Naive thymus-derived CD4-positive, alpha-beta T cell (primary cell): ENCODE data around the gene PRRG4. TPM values are rescaled to one million over a fixed set of nuclear protein-coding genes. Genes with fewer than 3 reads are reported as not detected.

ENCODE experiments used
- ATAC-seq: fragments of 150-1000 bp; cut with Tn5 transposase; 2 replicates; pipeline ENCODE4 v1.10.0; 2021; ENCODE audit warnings: mild to moderate bottlenecking, moderate library complexity
- CTCF ChIA-PET: fragments of 350-600 bp; sonication (Branson Sonifier 250); formaldehyde crosslinking; loops from one replicate; lab custom pipeline; 2021; ENCODE audit warnings: antibody characterized with exemption; lab: Charles Lee
- POLR2A ChIA-PET: fragments of 350-600 bp; sonication (Branson Sonifier 250); formaldehyde crosslinking; loops from one replicate; lab custom pipeline; 2021; ENCODE audit warnings: antibody characterized with exemption, inconsistent platforms; lab: Charles Lee
- DNase-seq, 9 donors: peaks; one replicate each; pipeline versions ENCODE4 v3.0.0 to v3.0.0-alpha.2; 2020 to 2022; ENCODE audit warnings: mixed read lengths in 1 of 9
- H3K27ac ChIP-seq: one replicate; pipeline ENCODE4 v1.7.0; 2013; ENCODE audit warnings: mild to moderate bottlenecking, low read depth, low read length, moderate library complexity
- H3K27me3 ChIP-seq, 2 donors: one replicate each; pipeline ENCODE4 v1.7.0; 2013; ENCODE audit warnings: low read length in 2 of 2, mild to moderate bottlenecking in 2 of 2, moderate library complexity in 2 of 2; ENCODE audit not compliant: control insufficient read depth in 2 of 2, insufficient read depth in 2 of 2
- H3K36me3 ChIP-seq, 3 experiments: 1 replicate in 2 of 3; 2 replicates in 1 of 3; pipeline ENCODE4 v1.7.0; 2013; ENCODE audit warnings: low read length in 3 of 3, mild to moderate bottlenecking in 3 of 3, moderate library complexity in 1 of 3; ENCODE audit not compliant: insufficient read depth in 3 of 3, control insufficient read depth in 2 of 3
- H3K4me1 ChIP-seq, 2 donors: one replicate each; pipeline ENCODE4 v1.7.0; 2013; ENCODE audit warnings: low read length in 2 of 2, mild to moderate bottlenecking in 2 of 2, moderate library complexity in 1 of 2; ENCODE audit not compliant: control insufficient read depth in 2 of 2, insufficient read depth in 2 of 2
- H3K4me3 ChIP-seq: 2 replicates; pipeline ENCODE4 v1.7.0; 2013; ENCODE audit warnings: mild to moderate bottlenecking, low read length
- H3K9me3 ChIP-seq, 3 experiments: 1 replicate in 2 of 3; 2 replicates in 1 of 3; pipeline ENCODE4 v1.7.0; 2013; ENCODE audit warnings: low read length in 3 of 3; ENCODE audit not compliant: control insufficient read depth in 2 of 3
- H3K27ac Mint-ChIP-seq, 9 donors: one replicate each; pipeline ENCODE4 v1.8.0; 2020 to 2022; ENCODE audit warnings: mixed read lengths in 9 of 9, mild to moderate bottlenecking in 8 of 9, moderate library complexity in 5 of 9, inconsistent platforms in 2 of 9
- H3K27me3 Mint-ChIP-seq, 5 donors: one replicate each; pipeline ENCODE4 v1.8.0; 2021 to 2022; ENCODE audit warnings: mixed read lengths in 5 of 5, mild to moderate bottlenecking in 1 of 5
- H3K36me3 Mint-ChIP-seq, 5 donors: one replicate each; pipeline ENCODE4 v1.8.0; 2020 to 2022; ENCODE audit warnings: mixed read lengths in 5 of 5, mild to moderate bottlenecking in 3 of 5, inconsistent platforms in 1 of 5
- H3K4me1 Mint-ChIP-seq, 7 donors: one replicate each; pipeline ENCODE4 v1.8.0; 2020 to 2022; ENCODE audit warnings: mixed read lengths in 7 of 7, mild to moderate bottlenecking in 3 of 7, inconsistent platforms in 1 of 7
- H3K4me3 Mint-ChIP-seq, 10 donors: one replicate each; pipeline ENCODE4 v1.8.0; 2020 to 2022; ENCODE audit warnings: mild to moderate bottlenecking in 10 of 10, mixed read lengths in 10 of 10, moderate library complexity in 6 of 10, inconsistent platforms in 2 of 10
- H3K9me3 Mint-ChIP-seq, 11 donors: one replicate each; pipeline ENCODE4 v1.8.0; 2020 to 2022; ENCODE audit warnings: mixed read lengths in 11 of 11, mild to moderate bottlenecking in 4 of 11, inconsistent platforms in 1 of 11, moderate library complexity in 1 of 11
- intact Hi-C, 2 donors: fragments of 100-400 bp; cut with micrococcal nuclease; formaldehyde crosslinking; loops; one replicate each; pipeline ENCODE4 v1.15.1; 2023
- polyA plus RNA-seq, 2 donors: library from polyadenylated mRNA; unstranded; fragments of 300-500 nt; fragmentation: Illumina TruSeq; gene quantifications; one replicate each; pipeline ENCODE4 v1.2.3, GENCODE V29; 2021
- total RNA-seq, 6 experiments: library from RNA in 5 of 6; stranded (reverse) in 5 of 6; gene quantifications; 1 replicate in 5 of 6; 2 replicates in 1 of 6; pipeline ENCODE4 v1.2.3 and lab custom pipeline; 2021 to 2026

The PRRG4 gene
- total and polyA plus RNA-seq, 7 experiments from 2014 or later, result 0.11 to 2.3 (median 0.48) TPM; not detected in 4

GRCh38 chr11:32894921-32895320, 65.2 kb downstream of the PRRG4 start:
- Mint-ChIP-seq H3K27ac (no peak overlapping the region), H3K4me1 (peaks cover 36 to 60% (median 50%) of the 10 kb centered on the region in 7 donors), H3K9me3 (no peaks in the 10 kb centered on the region), H3K4me3 (peak overlapping the region in 6 of 10 donors; percentile 14 to 95 (median 72)), H3K36me3 (peaks cover 0 to 13% (median 0%) of the 10 kb centered on the region in 5 donors), H3K27me3 (peaks cover 0 to 17% (median 0%) of the 10 kb centered on the region in 5 donors)
- Histone ChIP-seq H3K27ac (no peak overlapping the region), H3K9me3 (no peaks in the 10 kb centered on the region), H3K4me3 (no peak overlapping the region), H3K4me1 (peaks cover 5 to 15% of the 10 kb centered on the region in 2 donors), H3K27me3 (no peaks in the 10 kb centered on the region), H3K36me3 (peaks cover 0 to 6% (median 0%) of the 10 kb centered on the region in 3 experiments)
- no peak for ATAC-seq
- intact Hi-C loops, result loop anchor here (2.0 to 5.0 kb wide), 6 partner anchors 67 to 842 kb away; partner anchors contain the start of genes CD59 (in 1 of the 2), DEPDC7 (in 1 of the 2), EIF3M (in 1 of the 2) and HIPK3 (in 1 of the 2)
- ChIA-PET POLR2A (interaction anchor here (0.9 kb wide), 1 partner anchor 842 kb away, joined by 3 read pairs; the partner anchor contains the start of gene CD59), CTCF (interaction anchor here (0.9 to 1.4 kb wide), 2 partner anchors 20 to 171 kb away, joined by 3 read pairs; no protein-coding TSS in a partner anchor)
- no peak for DNase-seq

- H3K27me3 ChIP-seq, result no peaks in the 10 kb centered on the region
- ChIA-PET CTCF (interaction anchor here (1.4 kb wide), 1 partner anchor 170 kb away, joined by 3 read pairs; no protein-coding TSS in a partner anchor), POLR2A (no interaction called here)
- Mint-ChIP-seq H3K4me1 (peaks cover 36 to 63% (median 52%) of the 10 kb centered on the region in 7 donors), H3K9me3 (no peaks in the 10 kb centered on the region), H3K27me3 (peaks cover 0 to 14% (median 0%) of the 10 kb centered on the region in 5 donors), H3K4me3 (peak overlapping the region in 6 of 10 donors; percentile 14 to 95 (median 42)), H3K36me3 (peaks cover 0 to 14% (median 1%) of the 10 kb centered on the region in 5 donors), H3K27ac (no peak overlapping the region)
- DNase-seq (no peak), ATAC-seq (no peak)
- peaks cover 5 to 15% of the 10 kb centered on the region in 2 donors for H3K4me1 ChIP-seq
- no peaks in the 10 kb centered on the region for H3K9me3 ChIP-seq
- intact Hi-C loops, result loop anchor here in 1 of 2 donors (2.0 kb wide), 1 partner anchor 119 kb away; the partner anchor contains the start of gene DEPDC7
- peaks cover 0 to 6% (median 0%) of the 10 kb centered on the region in 3 experiments for H3K36me3 ChIP-seq
- H3K27ac ChIP-seq, result no peak overlapping the region
- no peak overlapping the region for H3K4me3 ChIP-seq
Observed at GRCh38 chr11:32895471-32895870, 65.7 kb downstream of the PRRG4 start.

- Mint-ChIP-seq H3K36me3 (peaks cover 0 to 14% (median 5%) of the 10 kb centered on the region in 5 donors), H3K4me3 (no peak overlapping the region), H3K27me3 (peaks cover 0 to 1% (median 0%) of the 10 kb centered on the region in 5 donors), H3K27ac (no peak overlapping the region), H3K4me1 (peaks cover 35 to 63% (median 54%) of the 10 kb centered on the region in 7 donors), H3K9me3 (no peaks in the 10 kb centered on the region)
- no peak overlapping the region for H3K4me3 ChIP-seq
- H3K27ac ChIP-seq, result no peak overlapping the region
- H3K27me3 ChIP-seq, result no peaks in the 10 kb centered on the region
- POLR2A ChIA-PET, result interaction anchor here (1.2 kb wide), 1 partner anchor 11 kb away, joined by 3 read pairs; no protein-coding TSS in a partner anchor
- no peaks in the 10 kb centered on the region for H3K9me3 ChIP-seq
- H3K36me3 ChIP-seq, result peaks cover 0 to 6% (median 0%) of the 10 kb centered on the region in 3 experiments
- intact Hi-C loops, result no loop called here
- ATAC-seq (no peak), DNase-seq (no peak)
- CTCF ChIA-PET, result no interaction called here
- peaks cover under 1 to 11% of the 10 kb centered on the region in 2 donors for H3K4me1 ChIP-seq
Observed at GRCh38 chr11:32897103-32897502, 67.4 kb downstream of the PRRG4 start.

- ChIA-PET POLR2A (no interaction called here), CTCF (no interaction called here)
- peaks cover 0 to 3% of the 10 kb centered on the region in 2 donors for H3K4me1 ChIP-seq
- no peak overlapping the region for H3K4me3 ChIP-seq
- no peaks in the 10 kb centered on the region for H3K27me3 ChIP-seq
- no peaks in the 10 kb centered on the region for H3K27me3 Mint-ChIP-seq
- no peak overlapping the region for H3K27ac ChIP-seq
- H3K36me3 Mint-ChIP-seq, result peaks cover 0 to 18% (median 5%) of the 10 kb centered on the region in 5 donors
- H3K9me3 ChIP-seq, result no peaks in the 10 kb centered on the region
- ATAC-seq (no peak), DNase-seq (no peak)
- H3K4me3 Mint-ChIP-seq, result peak overlapping the region in 1 of 10 donors; percentile 43
- intact Hi-C loops, result loop anchor here in 1 of 2 donors (1.0 kb wide), 1 partner anchor 35 kb away; no protein-coding TSS in a partner anchor
- H3K36me3 ChIP-seq, result no peaks in the 10 kb centered on the region
- H3K9me3 Mint-ChIP-seq, result no peaks in the 10 kb centered on the region
- peak overlapping the region in 1 of 9 donors; percentile 14 for H3K27ac Mint-ChIP-seq
- H3K4me1 Mint-ChIP-seq, result peaks cover 37 to 75% (median 59%) of the 10 kb centered on the region in 7 donors
Observed at GRCh38 chr11:32899438-32899837, 69.7 kb downstream of the PRRG4 start.

- ChIA-PET CTCF (no interaction called here), POLR2A (no interaction called here)
- Mint-ChIP-seq H3K9me3 (no peaks in the 10 kb centered on the region), H3K27me3 (no peaks in the 10 kb centered on the region), H3K36me3 (peaks cover 0 to 14% (median 7%) of the 10 kb centered on the region in 5 donors), H3K4me1 (peaks cover 26 to 66% (median 53%) of the 10 kb centered on the region in 7 donors), H3K4me3 (no peak overlapping the region), H3K27ac (no peak overlapping the region)
- Histone ChIP-seq H3K4me3 (no peak overlapping the region), H3K9me3 (no peaks in the 10 kb centered on the region), H3K27me3 (no peaks in the 10 kb centered on the region), H3K4me1 (no peaks in the 10 kb centered on the region), H3K27ac (no peak overlapping the region), H3K36me3 (no peaks in the 10 kb centered on the region)
- ATAC-seq (no peak), DNase-seq (no peak)
- intact Hi-C loops, result no loop called here
Observed at GRCh38 chr11:32902089-32902665, 72.5 kb downstream of the PRRG4 start.

GRCh38 chr11:32905028-32905667, 75.4 kb downstream of the PRRG4 start:
- intact Hi-C loops, result no loop called here
- POLR2A ChIA-PET, result no interaction called here
- CTCF ChIA-PET, result no interaction called here

More at GRCh38 chr11:32905028-32905667, 75.4 kb downstream of the PRRG4 start:
- Mint-ChIP-seq H3K36me3 (peaks cover 0 to 20% (median 10%) of the 10 kb centered on the region in 5 donors), H3K4me1 (peaks cover 6 to 60% (median 42%) of the 10 kb centered on the region in 7 donors), H3K27ac (no peak overlapping the region), H3K27me3 (no peaks in the 10 kb centered on the region), H3K4me3 (no peak overlapping the region), H3K9me3 (peaks cover 0 to 2% (median 0%) of the 10 kb centered on the region in 11 donors)
- Histone ChIP-seq H3K27me3 (no peaks in the 10 kb centered on the region), H3K36me3 (no peaks in the 10 kb centered on the region), H3K4me3 (no peak overlapping the region), H3K9me3 (no peaks in the 10 kb centered on the region), H3K27ac (no peak overlapping the region), H3K4me1 (no peaks in the 10 kb centered on the region)
- ATAC-seq, result no peak
- no peak for DNase-seq
